GM12878 (cell line): Measurements from ENCODE around the gene ADAMTSL2. TPM values are rescaled to one million over a fixed set of nuclear protein-coding genes. Genes with fewer than 3 reads are reported as not detected.
A peak's percentile ranks its signal among the peaks of the same experiment; 100 is the strongest.

ENCODE experiments used
- ATAC-seq: fragments of 200-7000 bp; cut with Tn5 transposase; 3 replicates; pipeline ENCODE4 v1.9.1; 2020; ENCODE audit warnings: mild to moderate bottlenecking, moderate library complexity
- BruUV-seq: library from RNA; stranded (reverse); fragments of 400-500 nt; replicated peaks from 2 replicates; lab custom pipeline; 2021; lab: Mats Ljungman, UMichigan
- CTCF ChIA-PET: fragments of 300-600 bp; sonication (Branson Sonifier 250); formaldehyde crosslinking; extraction: SDS; loops from one replicate; lab custom pipeline; 2021; ENCODE audit warnings: inconsistent platforms; lab: Yijun Ruan, JAX
- POLR2A ChIA-PET: fragments of 350-600 bp; formaldehyde crosslinking; extraction: SDS; loops from one replicate; lab custom pipeline; 2021; ENCODE audit warnings: inconsistent platforms; lab: Charles Lee
- RAD21 ChIA-PET: fragments of 300-600 bp; sonication (Branson Sonifier 250); formaldehyde crosslinking; loops from one replicate; lab custom pipeline; 2023; ENCODE audit warnings: antibody characterized with exemption; ENCODE audit not compliant: unreplicated experiment; lab: Charles Lee
- SMC1A ChIA-PET: fragments of 300-600 bp; sonication (Branson Sonifier 250); formaldehyde crosslinking; loops from one replicate; lab custom pipeline; 2023; ENCODE audit not compliant: unreplicated experiment, uncharacterized antibody; lab: Charles Lee
- DNase-seq: peaks from one replicate; pipeline ENCODE4 v3.0.0-alpha.2; 2011; ENCODE audit warnings: low read depth, low spot score
- FAIRE-seq: peaks from 3 replicates; lab custom pipeline; 2011; peaks lifted over from hg19 to GRCh38; lab: Jason Lieb, UNC
- H2AFZ ChIP-seq: 2 replicates; pipeline ENCODE4 v1.6.0; 2011; ENCODE audit warnings: low read depth, low read length, control low read depth; ENCODE audit not compliant: control insufficient read depth
- H3K27ac ChIP-seq: 2 replicates; pipeline ENCODE4 v1.5.1; 2011; ENCODE audit warnings: control low read depth; ENCODE audit not compliant: control insufficient read depth, insufficient read depth
- H3K27me3 ChIP-seq, 2 experiments: replicated peaks in 1 of 2; 2 replicates each; pipeline versions ENCODE4 v1.6.0 to v1.6.1; 2011; ENCODE audit warnings: low read length in 1 of 2; ENCODE audit not compliant: control insufficient read depth in 2 of 2, insufficient read depth in 2 of 2
- H3K36me3 ChIP-seq, 2 experiments: 2 replicates each; pipeline ENCODE4 v1.5.1; 2011; ENCODE audit warnings: low read length in 1 of 2; ENCODE audit not compliant: control insufficient read depth in 2 of 2, insufficient read depth in 2 of 2
- H3K4me1 ChIP-seq: 2 replicates; pipeline ENCODE4 v1.6.1; 2011; ENCODE audit warnings: mild to moderate bottlenecking, low read length, moderate library complexity, mixed read lengths; ENCODE audit not compliant: control insufficient read depth, insufficient read depth
- H3K4me2 ChIP-seq: 2 replicates; pipeline ENCODE4 v1.6.0; 2011; ENCODE audit warnings: control low read depth; ENCODE audit not compliant: control insufficient read depth, insufficient read depth
- H3K4me3 ChIP-seq: fragments of 200-600 bp; sonication (generic); 2 replicates; pipeline ENCODE4 v1.5.1; 2016
- H3K79me2 ChIP-seq: 2 replicates; pipeline ENCODE4 v1.6.0; 2011; ENCODE audit warnings: low read length; ENCODE audit not compliant: control insufficient read depth, insufficient read depth
- H3K9ac ChIP-seq: 2 replicates; pipeline ENCODE4 v1.8.0; 2011; ENCODE audit warnings: low read length, control low read depth, mixed read lengths; ENCODE audit not compliant: control insufficient read depth, insufficient read depth
- H3K9me3 ChIP-seq: replicated peaks from 3 replicates; pipeline ENCODE4 v1.5.1; 2011; ENCODE audit warnings: mild to moderate bottlenecking, low read length; ENCODE audit not compliant: control insufficient read depth, insufficient read depth
- H4K20me1 ChIP-seq: 2 replicates; pipeline ENCODE4 v1.6.0; 2011; ENCODE audit not compliant: control insufficient read depth, insufficient read depth
- CEBPB ChIP-seq, 2 experiments: fragments of 150-350 bp in 1 of 2; IDR thresholded peaks; 2 replicates each; pipeline ENCODE4 v1.6.1; 2012 to 2014; ENCODE audit warnings: low read depth in 2 of 2, low read length in 2 of 2, borderline replicate concordance in 1 of 2, inconsistent platforms in 1 of 2
- CHD2 ChIP-seq: IDR thresholded peaks from 2 replicates; pipeline ENCODE4 v1.6.1; 2011; ENCODE audit warnings: low read depth, low read length, improper control_type of control experiment, borderline replicate concordance
- CTCF ChIP-seq, 3 experiments: IDR thresholded peaks in 2 of 3; conservative IDR thresholded peaks in 1 of 3; 2 replicates each; pipeline ENCODE4 v1.5.1; 2011; ENCODE audit warnings: low read depth in 3 of 3, low read length in 3 of 3, mild to moderate bottlenecking in 3 of 3, control low read depth in 2 of 3, moderate library complexity in 2 of 3, inconsistent platforms in 1 of 3, mixed read lengths in 1 of 3; ENCODE audit not compliant: control insufficient read depth in 2 of 3, insufficient read depth in 1 of 3; ENCODE audit errors: extremely low read depth in 1 of 3
- IKZF2 ChIP-seq, 2 experiments: fragments of 450-650 bp; IDR thresholded peaks; 2 replicates each; pipeline ENCODE4 v1.6.1; 2017; ENCODE audit warnings: mild to moderate bottlenecking in 2 of 2, moderate library complexity in 2 of 2
- SMC3 ChIP-seq: IDR thresholded peaks from 2 replicates; pipeline ENCODE4 v1.6.1; 2011; ENCODE audit warnings: low read length, improper control_type of control experiment, borderline replicate concordance
- ZNF207 ChIP-seq: fragments of 450-650 bp; IDR thresholded peaks from 2 replicates; pipeline ENCODE4 v1.6.1; 2014; ENCODE audit warnings: antibody characterized with exemption, mild to moderate bottlenecking, borderline replicate concordance
- ZNF622 ChIP-seq: fragments of 450-650 bp; IDR thresholded peaks from 2 replicates; pipeline ENCODE4 v1.6.1; 2017; ENCODE audit warnings: mild to moderate bottlenecking, inconsistent platforms
- WGBS: methylation state at CpG from one replicate; pipeline ENCODE4 v1.1.6; 2016; ENCODE audit warnings: low lambda C conversion rate; ENCODE audit not compliant: insufficient replicate concordance, insufficient coverage; ENCODE audit errors: missing lambda C conversion rate; 5-methylcytosine and 5-hydroxymethylcytosine counted together
- in situ Hi-C: fragments of 300-500 bp; cut with MboI; formaldehyde crosslinking; loops from 9 replicates; pipeline ENCODE4 v1.14.3; 2018; ENCODE audit warnings: mixed read lengths
- intact Hi-C: fragments of 100-400 bp; cut with micrococcal nuclease; formaldehyde crosslinking; loops from one replicate; pipeline ENCODE4 v1.14.2; 2022; ENCODE audit not compliant: unreplicated experiment
- polyA plus RNA-seq, 11 experiments: library from polyadenylated mRNA; depleted of rRNA in 4 of 11; unstranded in 6 of 11; stranded (reverse) in 5 of 11; fragments of >200 nt; fragmentation: Nextera tagmentation in 4 of 11; fragmentation: Illumina TruSeq in 1 of 11; extraction: Ambion mirVana in 4 of 11; extraction: Trizol in 1 of 11; gene quantifications; 1 replicate in 1 of 11; 2 replicates in 10 of 11; pipeline versions ENCODE4 v1.2.1 to v1.2.3, GENCODE V29; 2011 to 2016; ENCODE audit warnings: inconsistent platforms in 2 of 11, missing spikeins in 2 of 11, low read depth in 1 of 11
- total RNA-seq, 4 experiments: library from RNA; depleted of rRNA in 3 of 4; stranded (reverse); fragments of >200 nt in 3 of 4; fragmentation: Illumina TruSeq in 1 of 4; extraction: Trizol in 1 of 4; gene quantifications; 2 replicates each; pipeline versions ENCODE4 v1.2.1 to v1.2.3, GENCODE V29; 2013 to 2021
- TF ChIP-seq, protein P1 (sequence below): IDR thresholded peaks from 2 replicates; pipeline ENCODE4 v1.6.1; 2012; ENCODE audit warnings: low read depth, low read length, improper control_type of control experiment

ADAMTSL2 gene
- total and polyA plus RNA-seq, 10 of the 15 experiments (the other 5 are each of a cell fraction or from before 2014, with no cell fraction given), result 0.07 TPM; not detected in 9

GRCh38 chr9:133604214-133604613, 69.7 kb downstream of the ADAMTSL2 start (continued):
- TF ChIP-seq, protein P1, sequence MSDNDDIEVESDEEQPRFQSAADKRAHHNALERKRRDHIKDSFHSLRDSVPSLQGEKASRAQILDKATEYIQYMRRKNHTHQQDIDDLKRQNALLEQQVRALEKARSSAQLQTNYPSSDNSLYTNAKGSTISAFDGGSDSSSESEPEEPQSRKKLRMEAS, result no peak
- peak; percentile 13; the same call in 1 of the 2 replicates for TF ChIP-seq SMC3

- ATAC-seq (peak; percentile 20; the same call in 1 of the 3 replicates), FAIRE-seq (no peak), DNase-seq (no peak)
- Histone ChIP-seq H3K9ac (no peak overlapping the region), H3K4me1 (no peaks in the 10 kb centered on the region), H3K27me3 (peaks cover 0 to 9% of the 10 kb centered on the region in 2 experiments; a peak in 3 of 4 replicates), H3K79me2 (no peaks in the 10 kb centered on the region), H3K4me2 (no peak overlapping the region), H4K20me1 (no peaks in the 10 kb centered on the region), H3K36me3 (no peaks in the 10 kb centered on the region), H3K9me3 (no peaks in the 10 kb centered on the region), H3K4me3 (no peak overlapping the region), H2AFZ (no peak overlapping the region), H3K27ac (no peak overlapping the region)
- TF ChIP-seq ZNF622 (no peak), CEBPB (IDR thresholded peaks at IDR 0.05; ENCODE audit: borderline replicate concordance in 1 of 2, low read depth in 2 of 2, low read length in 2 of 2) (no peak), CHD2 (no peak), IKZF2 (IDR thresholded peaks at IDR 0.05) (no peak), ZNF207 (no peak), CTCF (IDR thresholded peaks at IDR 0.05 in 2 of 3, conservative IDR thresholded peaks at IDR 0.05 in 1 of 3; ENCODE audit: control insufficient read depth in 2 of 3, extremely low read depth in 1 of 3, insufficient read depth in 1 of 3, low read depth in 3 of 3, low read length in 3 of 3) (0 out of 6 replicates have a peak, but pooled peaks of 1 of the 3 experiments have one; percentile 6)
- TF ChIP-seq, protein P1, result no peak
- ChIA-PET CTCF (interaction anchor here (0.9 kb wide), 1 partner anchor 71 kb away, joined by 3 read pairs; no protein-coding TSS in a partner anchor), SMC1A (no interaction called here), POLR2A (no interaction called here), RAD21 (interaction anchor here (1.0 kb wide), 1 partner anchor 138 kb away, joined by 3 read pairs; no protein-coding TSS in a partner anchor)
- intact Hi-C loops, result no loop called here
- no TSS peak for BruUV-seq
- in situ Hi-C loops, result no loop called here
- 26% methylated on average over 14 of the region's 14 CpGs for WGBS
Observed at GRCh38 chr9:133604856-133605255, 70.4 kb downstream of the ADAMTSL2 start.
